Measurements from ENCODE around the gene DDIAS. TPM values are rescaled to one million over a fixed set of nuclear protein-coding genes. Genes with fewer than 3 reads are reported as not detected.
"Not testable (repeated sequence)": the region's sequence is repeated elsewhere in the genome, so short reads cannot be mapped to it uniquely, and the experiment has no call there.

Gene DDIAS, protein sequence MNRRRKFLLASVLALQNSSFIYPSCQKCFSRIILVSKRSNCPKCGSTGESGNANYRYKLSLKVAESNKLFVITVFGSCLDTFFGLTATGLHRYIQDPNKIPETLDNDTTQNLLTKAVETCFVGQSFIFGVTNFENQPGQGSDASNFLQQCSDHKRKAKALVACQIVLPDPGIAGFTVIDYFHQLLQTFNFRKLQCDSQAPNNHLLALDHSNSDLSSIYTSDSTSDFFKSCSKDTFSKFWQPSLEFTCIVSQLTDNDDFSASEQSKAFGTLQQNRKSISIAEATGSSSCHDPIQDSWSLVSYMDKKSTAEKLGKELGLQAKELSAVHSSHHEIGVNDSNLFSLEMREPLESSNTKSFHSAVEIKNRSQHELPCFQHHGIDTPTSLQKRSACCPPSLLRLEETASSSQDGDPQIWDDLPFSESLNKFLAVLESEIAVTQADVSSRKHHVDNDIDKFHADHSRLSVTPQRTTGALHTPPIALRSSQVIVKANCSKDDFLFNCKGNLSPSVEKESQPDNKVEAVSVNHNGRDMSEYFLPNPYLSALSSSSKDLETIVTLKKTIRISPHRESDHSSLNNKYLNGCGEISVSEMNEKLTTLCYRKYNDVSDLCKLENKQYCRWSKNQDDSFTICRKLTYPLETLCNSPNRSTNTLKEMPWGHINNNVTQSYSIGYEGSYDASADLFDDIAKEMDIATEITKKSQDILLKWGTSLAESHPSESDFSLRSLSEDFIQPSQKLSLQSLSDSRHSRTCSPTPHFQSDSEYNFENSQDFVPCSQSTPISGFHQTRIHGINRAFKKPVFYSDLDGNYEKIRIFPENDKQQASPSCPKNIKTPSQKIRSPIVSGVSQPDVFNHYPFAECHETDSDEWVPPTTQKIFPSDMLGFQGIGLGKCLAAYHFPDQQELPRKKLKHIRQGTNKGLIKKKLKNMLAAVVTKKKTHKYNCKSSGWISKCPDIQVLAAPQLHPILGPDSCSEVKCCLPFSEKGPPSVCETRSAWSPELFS
- total RNA-seq, result 10 to 100 TPM; 16.8 to 18.6 TPM

DNA sequence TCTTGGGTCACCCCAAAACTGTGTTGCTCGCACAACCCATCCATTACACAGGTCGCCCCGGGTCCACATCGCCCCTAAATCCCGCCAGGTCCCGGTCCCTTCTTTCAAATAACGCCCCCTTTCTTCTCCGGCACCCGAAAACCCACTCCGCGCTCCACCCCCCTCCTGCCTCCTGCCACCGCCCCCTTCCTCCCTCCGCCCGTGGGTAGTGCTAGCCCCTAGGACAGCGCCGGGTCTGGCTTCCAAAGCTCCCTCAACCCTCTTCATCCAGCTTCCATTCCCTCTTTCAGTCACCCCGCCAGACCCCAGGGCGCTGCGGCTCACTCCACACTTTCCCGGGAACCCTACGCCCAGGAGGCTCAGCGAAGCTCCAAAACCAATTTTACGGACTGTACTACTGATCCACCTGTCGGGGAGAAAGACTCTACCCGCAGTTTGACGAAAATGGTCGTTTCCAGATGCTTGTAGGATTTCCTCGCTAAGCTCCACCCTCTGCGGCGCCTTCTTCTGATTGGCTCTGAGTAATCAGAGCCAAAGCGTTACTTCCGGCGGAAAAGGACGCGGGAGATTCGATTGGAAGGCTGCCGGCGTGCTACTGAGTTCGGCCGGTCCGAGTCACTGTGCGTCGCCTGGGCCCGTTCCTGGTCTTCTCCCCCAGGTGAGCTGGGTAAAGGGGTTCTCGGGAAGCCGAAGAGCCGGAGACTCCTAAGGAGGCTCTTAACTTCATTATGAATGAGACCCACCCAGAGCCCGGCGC is at the start of gene DDIAS:
Gene DDIAS, plus strand, starts transcription at position 572 of the 757 bp plus-strand sequence. CDS start 13,003 bp downstream, outside the sequence.
- Mint-ChIP-seq H3K4me3 (peak within 1 kb of the TSS; percentile 97), H3K36me3 (ENCODE audit: low read depth) (peaks cover 2% of the 10 kb centered on the region), H3K9me3 (ENCODE audit: insufficient read depth) (no peaks in the 10 kb centered on the region), H3K4me1 (ENCODE audit: low read depth) (peaks cover 48% of the 10 kb centered on the region), H3K27me3 (ENCODE audit: low read depth) (no peaks in the 10 kb centered on the region), H3K27ac (peak within 1 kb of the TSS; percentile 99)
- DNase-seq (peak; percentile 99), ATAC-seq (peak; percentile 69)
- ChIA-PET POLR2A (interaction anchor here (0.5 to 3.9 kb wide), 23 partner anchors 13 to 384 kb away, joined by 3 to 71 read pairs (median 5); partner anchors contain the start of genes ANKRD42, CCDC90B, PCF11 and RAB30), CTCF (interaction anchor here (0.6 to 8.7 kb wide), 22 partner anchors 9 to 391 kb away, joined by 3 to 123 read pairs (median 5); partner anchors contain the start of genes ANKRD42, CCDC90B, PCF11 and RAB30)

DNA sequence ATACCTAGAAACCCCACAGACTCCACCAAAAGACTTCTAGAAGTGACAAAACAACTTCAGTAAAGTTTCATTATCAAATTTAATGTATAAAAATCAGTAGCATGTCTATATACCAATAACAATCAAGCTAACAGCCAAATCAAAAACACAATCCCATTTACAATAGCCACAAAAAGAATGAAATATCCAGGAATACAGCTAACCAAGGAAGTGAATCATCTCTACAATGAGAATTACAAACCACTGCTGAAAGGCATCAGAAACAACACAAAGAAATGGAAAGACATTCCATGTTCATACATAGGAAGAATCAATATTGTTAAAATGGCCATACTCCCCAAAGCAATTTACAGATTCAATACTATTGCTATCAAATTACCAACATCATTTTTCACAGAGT is 47.3 kb upstream of the DDIAS start:
- ChIA-PET POLR2A (no interaction called here), CTCF (no interaction called here)
- H3K4me1 Mint-ChIP-seq (ENCODE audit: low read depth), result peaks cover 7% of the 10 kb centered on the region
- no peak overlapping the region for H3K4me3 Mint-ChIP-seq
- H3K27ac Mint-ChIP-seq, result no peak overlapping the region
- H3K36me3 Mint-ChIP-seq (ENCODE audit: low read depth), result no peaks in the 10 kb centered on the region
- ATAC-seq (no peak), DNase-seq (no peak)
- H3K9me3 Mint-ChIP-seq (ENCODE audit: insufficient read depth), result no peaks in the 10 kb centered on the region
- no peaks in the 10 kb centered on the region for H3K27me3 Mint-ChIP-seq (ENCODE audit: low read depth)

DNA sequence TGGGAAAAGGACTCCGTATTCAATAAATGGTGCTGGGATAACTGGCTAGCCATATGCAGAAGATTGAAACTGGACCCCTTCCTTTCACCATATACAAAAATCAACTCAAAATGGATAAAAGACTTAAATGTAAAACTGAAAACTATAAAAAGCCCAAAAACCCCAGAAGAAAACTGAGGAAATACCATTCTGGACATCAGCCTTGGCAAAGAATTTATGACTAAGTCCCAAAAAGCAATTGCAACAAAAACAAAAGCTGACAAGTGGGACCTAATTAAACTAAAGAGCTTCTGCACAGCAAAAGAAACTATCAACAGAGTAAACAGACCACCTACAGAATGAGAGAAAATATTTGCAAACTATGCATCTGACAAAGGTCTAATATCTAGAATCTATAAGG is 46.6 kb upstream of the DDIAS start:
- H3K27me3 Mint-ChIP-seq (ENCODE audit: low read depth); H3K9me3 Mint-ChIP-seq (ENCODE audit: insufficient read depth); CTCF ChIA-PET; H3K36me3 Mint-ChIP-seq (ENCODE audit: low read depth); H3K4me1 Mint-ChIP-seq (ENCODE audit: low read depth); H3K27ac Mint-ChIP-seq; ATAC-seq; H3K4me3 Mint-ChIP-seq; POLR2A ChIA-PET; DNase-seq: not testable (repeated sequence)

DNA sequence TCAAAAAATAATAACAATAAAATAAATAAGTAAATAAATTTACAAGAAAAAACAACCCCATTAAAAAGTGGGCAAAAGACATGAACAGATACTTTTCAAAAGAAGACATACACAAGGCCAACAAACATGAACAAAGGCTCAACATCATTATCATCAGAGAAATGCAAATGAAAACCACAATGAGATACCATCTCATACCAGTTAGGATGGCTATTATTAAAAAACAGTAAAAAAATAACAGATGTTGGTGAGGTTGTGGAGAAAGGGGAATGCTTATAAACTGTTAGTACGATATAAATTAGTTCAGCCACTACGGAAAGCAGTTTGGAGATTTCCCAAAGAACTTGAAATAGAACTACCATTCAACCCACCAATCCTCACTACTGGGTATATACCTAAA is 45.9 kb upstream of the DDIAS start:
- Mint-ChIP-seq H3K36me3 (ENCODE audit: low read depth) (no peaks in the 10 kb centered on the region), H3K27me3 (ENCODE audit: low read depth) (no peaks in the 10 kb centered on the region), H3K4me3 (no peak overlapping the region), H3K27ac (no peak overlapping the region), H3K9me3 (ENCODE audit: insufficient read depth) (no peaks in the 10 kb centered on the region), H3K4me1 (ENCODE audit: low read depth) (peaks cover 7% of the 10 kb centered on the region)
- DNase-seq (no peak), ATAC-seq (no peak)
- POLR2A ChIA-PET, result no interaction called here
- CTCF ChIA-PET, result no interaction called here

DNA sequence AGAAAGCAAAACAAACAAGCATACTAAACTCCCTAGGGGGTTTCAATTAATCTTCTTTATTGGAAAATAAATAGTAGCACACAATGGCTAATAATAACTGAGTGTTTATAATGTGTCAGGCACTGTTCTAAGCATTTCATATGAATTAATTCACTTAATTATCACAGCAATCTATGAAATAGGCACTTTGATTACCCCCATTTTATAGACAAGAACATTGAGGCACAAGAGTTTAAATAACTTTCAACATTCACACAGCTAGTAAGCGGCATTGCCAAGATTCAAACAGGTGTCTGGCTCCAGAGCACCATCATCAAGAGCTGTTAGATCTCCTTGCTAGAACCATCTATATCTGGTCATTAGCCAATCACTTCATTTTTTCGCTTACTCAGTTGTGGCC is 44.4 kb upstream of the DDIAS start:
- no peak for ATAC-seq
- no peak for DNase-seq
- no peaks in the 10 kb centered on the region for H3K36me3 Mint-ChIP-seq (ENCODE audit: low read depth)
- peaks cover 7% of the 10 kb centered on the region for H3K4me1 Mint-ChIP-seq (ENCODE audit: low read depth)
- H3K27me3 Mint-ChIP-seq (ENCODE audit: low read depth), result no peaks in the 10 kb centered on the region
- CTCF ChIA-PET, result interaction anchor here (1.3 kb wide), 1 partner anchor 140 kb away, joined by 5 read pairs; no protein-coding TSS in a partner anchor
- no peaks in the 10 kb centered on the region for H3K9me3 Mint-ChIP-seq (ENCODE audit: insufficient read depth)
- no peak overlapping the region for H3K27ac Mint-ChIP-seq
- POLR2A ChIA-PET, result no interaction called here
- no peak overlapping the region for H3K4me3 Mint-ChIP-seq

DNA sequence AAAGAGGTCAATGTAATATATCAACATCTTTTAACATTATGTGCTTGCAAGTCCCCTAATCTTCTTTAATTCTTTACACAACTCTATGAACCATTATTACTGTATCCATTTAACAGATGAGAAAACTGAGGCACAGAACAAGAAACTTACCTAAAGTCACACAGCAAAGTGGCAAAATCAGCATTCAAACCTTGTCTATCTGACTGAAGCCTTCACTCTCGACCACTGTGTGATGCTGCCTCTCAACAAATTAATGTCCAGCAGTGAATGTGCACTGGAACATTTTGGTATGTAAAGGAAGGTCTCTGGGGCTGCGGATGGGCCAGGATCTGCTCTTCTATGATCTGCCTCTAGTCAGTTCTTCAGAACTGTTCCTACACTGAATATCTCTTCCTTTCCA is 43.4 kb upstream of the DDIAS start:
- ATAC-seq (no peak), DNase-seq (no peak)
- no peak overlapping the region for H3K4me3 Mint-ChIP-seq
- no peaks in the 10 kb centered on the region for H3K36me3 Mint-ChIP-seq (ENCODE audit: low read depth)
- peaks cover 7% of the 10 kb centered on the region for H3K4me1 Mint-ChIP-seq (ENCODE audit: low read depth)
- CTCF ChIA-PET, result interaction anchor here (2.4 kb wide), 1 partner anchor 83 kb away, joined by 6 read pairs; no protein-coding TSS in a partner anchor
- POLR2A ChIA-PET, result no interaction called here
- no peaks in the 10 kb centered on the region for H3K9me3 Mint-ChIP-seq (ENCODE audit: insufficient read depth)
- H3K27me3 Mint-ChIP-seq (ENCODE audit: low read depth), result no peaks in the 10 kb centered on the region
- H3K27ac Mint-ChIP-seq, result no peak overlapping the region

DNA sequence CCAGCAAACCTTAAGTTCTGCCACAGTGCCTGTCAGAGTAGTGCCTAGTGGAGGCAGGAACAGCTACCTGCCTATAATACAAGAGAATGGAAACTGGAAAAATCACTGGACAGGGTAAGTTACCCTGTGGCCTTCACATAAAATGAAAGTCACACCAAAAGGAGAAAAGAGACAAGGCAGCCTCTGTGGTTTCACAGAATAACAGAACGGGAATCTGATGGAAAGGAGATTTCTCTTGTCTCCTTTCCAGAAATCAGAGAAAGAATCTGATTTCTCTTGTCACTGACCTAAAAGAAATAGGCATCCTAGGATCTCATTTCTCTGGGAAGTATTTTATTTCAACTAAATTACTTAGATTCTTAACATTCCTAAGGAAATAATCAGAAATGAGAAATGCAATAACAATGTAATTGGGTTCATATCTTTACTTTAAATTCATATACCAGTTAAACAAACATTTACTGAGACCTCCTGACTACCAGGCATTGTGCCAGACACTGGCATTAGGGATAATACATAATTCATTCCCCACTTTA is 42.9 kb upstream of the DDIAS start:
- H3K4me3 Mint-ChIP-seq, result no peak overlapping the region
- DNase-seq (no peak), ATAC-seq (no peak)
- peaks cover 11% of the 10 kb centered on the region for H3K4me1 Mint-ChIP-seq (ENCODE audit: low read depth)
- CTCF ChIA-PET, result interaction anchor here (1.0 to 2.4 kb wide), 3 partner anchors 9 to 392 kb away, joined by 3 to 8 read pairs (median 6); no protein-coding TSS in a partner anchor
- POLR2A ChIA-PET, result no interaction called here
- H3K27me3 Mint-ChIP-seq (ENCODE audit: low read depth), result no peaks in the 10 kb centered on the region
- no peaks in the 10 kb centered on the region for H3K9me3 Mint-ChIP-seq (ENCODE audit: insufficient read depth)
- no peaks in the 10 kb centered on the region for H3K36me3 Mint-ChIP-seq (ENCODE audit: low read depth)
- no peak overlapping the region for H3K27ac Mint-ChIP-seq

DNA sequence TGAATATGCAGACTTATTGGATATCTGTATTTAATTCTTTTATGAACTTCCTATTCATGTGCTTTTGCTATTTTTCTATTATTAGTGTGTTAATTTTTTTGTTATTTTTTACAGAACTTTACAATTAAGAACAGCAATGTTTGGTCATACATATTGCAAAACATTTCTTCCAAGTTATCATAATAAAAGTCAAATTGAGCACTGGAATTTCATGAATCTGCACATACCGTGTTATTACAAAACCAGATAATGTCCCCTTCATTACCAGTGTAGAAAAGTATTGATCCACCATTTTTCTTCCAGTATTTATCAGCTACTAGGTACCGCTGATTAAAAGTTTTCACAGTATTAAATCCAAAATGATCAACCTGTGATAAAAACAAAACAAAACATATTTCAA is 41.8 kb upstream of the DDIAS start:
- CTCF ChIA-PET, result interaction anchor here (0.6 to 2.4 kb wide), 5 partner anchors 8 to 390 kb away, joined by 3 to 8 read pairs (median 4); no protein-coding TSS in a partner anchor
- no peaks in the 10 kb centered on the region for H3K27me3 Mint-ChIP-seq (ENCODE audit: low read depth)

DNA sequence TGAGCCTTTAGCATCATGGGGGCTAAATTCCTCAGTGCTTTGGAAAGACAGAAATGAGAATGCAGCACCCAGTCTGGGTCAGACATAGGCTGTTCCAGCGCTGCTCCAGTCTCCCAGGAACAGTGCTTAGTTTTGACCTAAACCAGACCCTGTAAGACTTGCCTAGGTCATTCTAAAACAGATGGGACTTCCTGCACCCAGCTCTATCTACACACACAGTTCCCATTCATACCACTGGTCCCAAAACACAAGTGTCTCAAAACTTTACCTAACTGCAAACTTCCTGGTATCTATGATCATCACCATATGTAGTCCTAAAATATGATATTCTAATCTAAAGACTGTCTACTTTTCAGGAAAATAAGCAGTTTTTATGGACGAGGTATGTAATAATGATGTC is 39.2 kb upstream of the DDIAS start:
- no peaks in the 10 kb centered on the region for H3K36me3 Mint-ChIP-seq (ENCODE audit: low read depth)
- no peaks in the 10 kb centered on the region for H3K9me3 Mint-ChIP-seq (ENCODE audit: insufficient read depth)
- ChIA-PET POLR2A (no interaction called here), CTCF (interaction anchor here (1.2 to 1.9 kb wide), 2 partner anchors 10 to 144 kb away, joined by 4 to 6 read pairs; no protein-coding TSS in a partner anchor)
- ATAC-seq, result no peak
- DNase-seq, result no peak
- H3K4me1 Mint-ChIP-seq (ENCODE audit: low read depth), result peaks cover 6% of the 10 kb centered on the region
- H3K27ac Mint-ChIP-seq, result no peak overlapping the region
- no peaks in the 10 kb centered on the region for H3K27me3 Mint-ChIP-seq (ENCODE audit: low read depth)
- no peak overlapping the region for H3K4me3 Mint-ChIP-seq

More for the DNA sequence above, 41.8 kb upstream of the DDIAS start:
- DNase-seq (no peak), ATAC-seq (no peak)
- no peaks in the 10 kb centered on the region for H3K9me3 Mint-ChIP-seq (ENCODE audit: insufficient read depth)
- no peaks in the 10 kb centered on the region for H3K36me3 Mint-ChIP-seq (ENCODE audit: low read depth)
- POLR2A ChIA-PET, result no interaction called here
- H3K4me1 Mint-ChIP-seq (ENCODE audit: low read depth), result peaks cover 4% of the 10 kb centered on the region
- no peak overlapping the region for H3K4me3 Mint-ChIP-seq
- H3K27ac Mint-ChIP-seq, result no peak overlapping the region

DNA sequence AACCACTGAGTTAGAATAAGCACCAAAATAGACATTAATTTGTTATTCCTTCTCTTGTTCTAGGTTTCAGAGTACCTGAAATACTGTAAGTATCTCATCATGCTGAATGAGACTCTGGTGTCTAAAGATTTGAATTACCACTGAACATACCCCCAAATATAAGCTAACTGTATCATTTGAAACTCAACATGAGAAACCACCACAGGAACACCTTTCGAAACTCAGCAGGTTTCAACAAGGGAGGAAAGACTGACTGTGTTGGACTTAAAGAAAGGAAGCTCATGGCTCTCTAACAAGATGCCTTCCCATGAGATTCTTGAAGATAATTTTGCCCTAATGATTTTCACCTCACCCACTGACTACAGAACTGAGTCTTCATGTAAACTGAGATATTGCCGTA is 38.3 kb upstream of the DDIAS start:
- ATAC-seq (no peak), DNase-seq (no peak)
- ChIA-PET CTCF (interaction anchor here (0.7 to 1.9 kb wide), 3 partner anchors 9 to 145 kb away, joined by 3 to 6 read pairs (median 4); no protein-coding TSS in a partner anchor), POLR2A (no interaction called here)
- Mint-ChIP-seq H3K36me3 (ENCODE audit: low read depth) (no peaks in the 10 kb centered on the region), H3K4me3 (no peak overlapping the region), H3K27ac (no peak overlapping the region), H3K4me1 (ENCODE audit: low read depth) (peaks cover 10% of the 10 kb centered on the region), H3K9me3 (ENCODE audit: insufficient read depth) (no peaks in the 10 kb centered on the region), H3K27me3 (ENCODE audit: low read depth) (no peaks in the 10 kb centered on the region)

DNA sequence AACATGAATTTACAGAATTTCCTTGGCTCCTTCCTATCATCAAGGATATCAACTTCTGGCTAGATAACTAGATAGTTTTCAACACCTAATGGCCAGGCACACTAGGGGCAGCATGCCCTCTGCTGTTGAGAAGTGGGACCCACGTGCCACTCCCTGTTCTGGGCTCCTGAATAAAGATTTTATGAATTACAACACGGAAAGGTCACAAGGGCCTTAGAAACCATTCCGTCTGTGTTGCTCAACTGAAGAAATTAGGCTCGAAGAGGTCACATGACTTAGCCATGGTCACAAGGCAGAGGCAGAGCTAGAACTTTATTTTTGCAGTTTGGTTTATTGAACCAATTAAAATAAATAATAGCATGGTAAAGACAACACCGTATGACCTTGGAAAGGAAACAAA is 37.3 kb upstream of the DDIAS start:
- H3K4me3 Mint-ChIP-seq, result no peak overlapping the region
- ChIA-PET POLR2A (no interaction called here), CTCF (interaction anchor here (0.6 kb wide), 1 partner anchor 428 kb away, joined by 3 read pairs; no protein-coding TSS in a partner anchor)
- H3K9me3 Mint-ChIP-seq (ENCODE audit: insufficient read depth), result no peaks in the 10 kb centered on the region
- H3K27ac Mint-ChIP-seq, result no peak overlapping the region
- DNase-seq (peak; percentile 34), ATAC-seq (no peak)
- peaks cover 10% of the 10 kb centered on the region for H3K4me1 Mint-ChIP-seq (ENCODE audit: low read depth)
- no peaks in the 10 kb centered on the region for H3K27me3 Mint-ChIP-seq (ENCODE audit: low read depth)
- H3K36me3 Mint-ChIP-seq (ENCODE audit: low read depth), result no peaks in the 10 kb centered on the region
